NCI-H748 treated with DMSO at 0.1 percent for 48 hours (cell line): Measurements from ENCODE around the gene RFX1.
A peak's percentile ranks its signal among the peaks of the same experiment; 100 is the strongest.
"Not testable (repeated sequence)": the region's sequence is repeated elsewhere in the genome, so short reads cannot be mapped to it uniquely, and the experiment has no call there.

Source experiments
- DNase-seq: peaks from one replicate; lab custom pipeline; 2025; lab: John Stamatoyannopoulos, UW

RFX1 gene

GRCh38 chr19:14026652-14027192 is 20.6 kb upstream of the RFX1 start:
- not testable (repeated sequence) for DNase-seq

- DNase-seq, result no peak
These were observed 17.5 kb upstream of the RFX1 start for GRCh38 chr19:14023404-14024235.

- DNase-seq, result no peak
These were observed 16.3 kb upstream of the RFX1 start for GRCh38 chr19:14022469-14022868.

GRCh38 chr19:14021474-14021873 is 15.4 kb upstream of the RFX1 start:
- DNase-seq, result no peak

- not testable (repeated sequence) for DNase-seq
These were observed 13.6 kb upstream of the RFX1 start for GRCh38 chr19:14019739-14020138.

- no peak for DNase-seq
These were observed 13.0 kb upstream of the RFX1 start for GRCh38 chr19:14019100-14019499.

- DNase-seq, result no peak
These were observed 9.5 kb upstream of the RFX1 start for GRCh38 chr19:14015524-14016035.

- no peak for DNase-seq
These were observed 6.3 kb upstream of the RFX1 start for GRCh38 chr19:14012378-14012915.

- DNase-seq, result no peak
These were observed 844 bp upstream of the RFX1 start for GRCh38 chr19:14006766-14007562.

GRCh38 chr19:14005349-14006084 is 603 bp downstream of the RFX1 start:
- peak; percentile 49 for DNase-seq

- DNase-seq, result no peak
These were observed 1.3 kb downstream of the RFX1 start for GRCh38 chr19:14004619-14005348.

GRCh38 chr19:14003251-14004055 is 2.7 kb downstream of the RFX1 start:
- DNase-seq, result no peak

GRCh38 chr19:14002571-14003250 is 3.4 kb downstream of the RFX1 start:
- no peak for DNase-seq

GRCh38 chr19:14000691-14001375 is 5.3 kb downstream of the RFX1 start:
- DNase-seq, result no peak

- no peak for DNase-seq
These were observed 7.0 kb downstream of the RFX1 start for GRCh38 chr19:13999085-13999484.

GRCh38 chr19:13998426-13998825 is 7.7 kb downstream of the RFX1 start:
- DNase-seq, result no peak

GRCh38 chr19:13997631-13997962 is 8.5 kb downstream of the RFX1 start:
- DNase-seq, result no peak

GRCh38 chr19:13996928-13997630 is 9.0 kb downstream of the RFX1 start:
- no peak for DNase-seq
